Muscle layer of duodenum (tissue), 2 donors: ENCODE results near the gene CD2AP.
"Not testable (repeated sequence)": the region's sequence is repeated elsewhere in the genome, so short reads cannot be mapped to it uniquely, and the experiment has no call there.

Source experiments
- H3K27ac ChIP-seq: one replicate; pipeline ENCODE4 v1.7.0; 2013; ENCODE audit warnings: mild to moderate bottlenecking, low read length
- H3K27me3 ChIP-seq: one replicate; pipeline ENCODE4 v1.7.0; 2013; ENCODE audit warnings: low read depth, mild to moderate bottlenecking, control low read depth, low read length
- H3K36me3 ChIP-seq, 2 donors: one replicate each; pipeline ENCODE4 v1.7.0; 2013; ENCODE audit warnings: low read length in 2 of 2, control low read depth in 1 of 2, mild to moderate bottlenecking in 1 of 2; ENCODE audit not compliant: insufficient read depth in 2 of 2, control insufficient read depth in 1 of 2
- H3K4me1 ChIP-seq, 2 donors: one replicate each; pipeline ENCODE4 v1.7.0; 2013; ENCODE audit warnings: low read length in 2 of 2, mild to moderate bottlenecking in 2 of 2, control low read depth in 1 of 2, moderate library complexity in 1 of 2; ENCODE audit not compliant: insufficient read depth in 2 of 2, control insufficient read depth in 1 of 2
- H3K4me3 ChIP-seq, 2 donors: one replicate each; pipeline ENCODE4 v1.7.0; 2013; ENCODE audit warnings: low read length in 2 of 2, low read depth in 1 of 2, mild to moderate bottlenecking in 1 of 2
- H3K9me3 ChIP-seq, 2 donors: one replicate each; pipeline ENCODE4 v1.7.0; 2013; ENCODE audit warnings: low read length in 2 of 2, control low read depth in 1 of 2, mild to moderate bottlenecking in 1 of 2; ENCODE audit not compliant: control insufficient read depth in 1 of 2
- donor health status: healthy.

CD2AP gene

DNA sequence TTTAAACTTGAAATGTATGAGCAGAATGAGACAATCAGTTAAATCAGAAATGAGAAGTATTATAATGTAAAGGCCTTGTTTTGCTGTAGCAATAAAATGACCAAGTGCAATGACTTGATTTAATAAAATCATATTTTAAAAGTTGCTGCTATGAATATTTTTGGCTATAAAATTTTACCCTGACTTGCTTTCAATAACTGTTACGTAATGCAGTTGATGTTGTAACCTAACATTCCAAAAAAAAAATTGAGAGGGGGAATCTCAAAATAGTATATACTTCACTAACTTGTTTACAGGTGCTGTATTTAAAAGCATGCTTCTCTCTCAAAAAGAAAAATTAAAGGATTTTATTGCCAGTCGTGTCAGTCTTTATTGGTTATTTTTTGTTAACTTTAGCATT is 149.2 kb downstream of the CD2AP start:
- H3K4me3 ChIP-seq, result no peak overlapping the region
- no peak overlapping the region for H3K27ac ChIP-seq
- no peaks in the 10 kb centered on the region for H3K27me3 ChIP-seq
- no peaks in the 10 kb centered on the region for H3K9me3 ChIP-seq
- no peaks in the 10 kb centered on the region for H3K4me1 ChIP-seq
- peaks cover 0 to 9% of the 10 kb centered on the region in 2 donors for H3K36me3 ChIP-seq

DNA sequence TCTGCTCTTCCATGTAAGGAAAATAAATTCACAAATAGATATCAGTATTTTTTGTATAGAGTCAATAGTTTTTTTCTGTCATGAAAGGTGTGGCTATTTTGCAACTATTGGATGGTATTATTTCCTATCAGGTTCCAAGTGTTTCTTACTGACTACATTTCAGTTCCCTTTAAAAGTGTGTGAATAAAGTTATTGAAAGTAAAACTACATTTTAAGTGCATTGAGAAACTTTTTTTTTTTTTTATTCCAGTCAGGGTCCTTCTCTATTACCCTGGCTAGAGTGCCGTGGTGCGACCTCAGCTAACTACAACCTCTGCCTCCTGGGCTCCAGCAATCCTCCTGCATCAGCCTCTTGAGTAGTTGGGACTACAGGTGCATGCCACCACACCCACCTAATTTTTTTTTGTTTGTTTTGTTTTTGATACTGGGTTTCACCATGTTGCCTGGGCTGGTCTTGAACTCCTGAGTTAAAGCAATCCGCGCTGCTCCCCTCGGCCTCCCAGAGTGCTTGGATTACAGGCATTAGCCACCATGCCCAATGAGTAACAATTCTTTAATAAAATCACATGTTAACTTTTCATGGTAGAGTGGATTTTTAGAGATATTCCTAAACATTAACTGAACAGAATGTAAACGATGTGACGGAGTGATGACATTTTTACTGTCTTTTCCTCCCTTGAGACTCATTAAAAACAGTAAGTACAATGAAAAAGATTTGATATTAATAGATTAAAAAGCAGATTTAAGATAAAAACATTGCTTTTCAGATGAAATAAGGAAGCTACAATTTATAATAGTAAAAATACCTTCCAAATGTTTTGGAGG is 151.1 kb downstream of the CD2AP start:
- Histone ChIP-seq H3K36me3 (no peaks in the 10 kb centered on the region), H3K4me3 (no peak overlapping the region), H3K9me3 (no peaks in the 10 kb centered on the region), H3K27ac (no peak overlapping the region), H3K27me3 (no peaks in the 10 kb centered on the region), H3K4me1 (peaks cover 0 to 2% of the 10 kb centered on the region in 2 donors)

DNA sequence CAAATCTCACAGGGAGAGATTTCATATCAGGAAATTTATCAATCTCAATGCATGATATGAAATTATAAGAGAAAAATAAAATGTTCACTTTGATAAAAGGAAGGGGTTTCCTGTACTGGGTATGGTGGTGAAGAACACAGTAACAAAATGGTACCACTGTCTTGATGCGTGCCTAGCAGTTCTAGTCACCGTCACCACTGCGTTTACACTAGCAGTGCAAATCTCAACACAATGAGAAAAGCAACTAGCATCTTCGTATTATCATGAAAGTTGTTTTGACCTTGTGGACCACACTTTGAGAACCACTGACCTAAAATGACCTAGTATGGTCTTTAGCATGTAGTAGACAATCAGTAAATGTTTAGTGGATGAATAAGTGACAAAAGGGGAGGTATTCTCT is 152.4 kb downstream of the CD2AP start:
- H3K36me3 ChIP-seq, result no peaks in the 10 kb centered on the region
- H3K27ac ChIP-seq, result no peak overlapping the region
- no peak overlapping the region for H3K4me3 ChIP-seq
- H3K27me3 ChIP-seq, result no peaks in the 10 kb centered on the region
- H3K4me1 ChIP-seq, result peaks cover 0 to 8% of the 10 kb centered on the region in 2 donors
- H3K9me3 ChIP-seq, result no peaks in the 10 kb centered on the region

DNA sequence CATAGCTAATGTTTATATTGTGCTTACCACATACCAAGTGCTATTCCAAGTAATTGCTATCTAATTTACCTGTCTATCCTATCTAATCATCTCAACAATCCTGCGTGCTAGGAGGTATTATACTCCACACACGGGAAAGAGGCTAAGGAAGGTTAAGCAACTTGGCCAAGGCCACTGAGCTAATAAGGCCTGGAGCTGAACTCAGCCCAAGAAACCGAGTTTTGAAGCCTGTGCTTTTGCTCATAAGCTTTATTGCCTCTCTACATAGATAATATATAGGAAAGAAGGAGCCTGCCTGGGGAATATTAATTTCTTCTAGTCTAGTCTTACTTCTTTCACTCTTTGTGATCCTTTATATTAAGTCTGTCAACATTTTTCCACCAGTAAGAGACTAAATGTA is 153.0 kb downstream of the CD2AP start:
- H3K27ac ChIP-seq, result no peak overlapping the region
- H3K27me3 ChIP-seq, result no peaks in the 10 kb centered on the region
- H3K36me3 ChIP-seq, result no peaks in the 10 kb centered on the region
- no peak overlapping the region for H3K4me3 ChIP-seq
- no peaks in the 10 kb centered on the region for H3K9me3 ChIP-seq
- H3K4me1 ChIP-seq, result peaks cover 0 to 8% of the 10 kb centered on the region in 2 donors

DNA sequence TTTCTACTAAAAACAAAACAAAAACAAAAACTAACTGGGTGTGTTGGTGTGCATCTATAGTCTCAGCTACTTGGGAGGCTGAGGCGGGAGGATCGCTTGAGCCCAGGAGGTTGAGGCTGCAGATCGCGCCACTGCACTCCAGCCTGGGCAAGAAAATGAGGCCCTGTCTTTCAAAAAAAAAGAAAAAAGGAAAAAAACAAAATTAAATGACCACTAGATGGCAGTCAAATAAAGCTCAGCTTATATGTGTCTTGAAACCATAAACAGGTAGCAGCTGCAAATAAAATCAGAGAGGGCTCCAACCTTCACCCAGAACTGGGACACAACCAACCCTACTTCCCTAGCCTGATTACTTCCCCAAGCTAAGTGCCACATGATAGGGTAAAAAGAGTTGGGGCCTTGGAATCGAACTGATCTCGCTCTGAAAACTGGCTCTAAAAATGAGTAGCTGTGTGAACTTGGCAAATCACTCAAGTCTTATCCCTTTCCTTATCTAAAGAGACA is 153.7 kb downstream of the CD2AP start:
- H3K9me3 ChIP-seq, result no peaks in the 10 kb centered on the region
- H3K36me3 ChIP-seq, result no peaks in the 10 kb centered on the region
- H3K27me3 ChIP-seq, result no peaks in the 10 kb centered on the region
- H3K27ac ChIP-seq, result no peak overlapping the region
- peaks cover 0 to 8% of the 10 kb centered on the region in 2 donors for H3K4me1 ChIP-seq
- no peak overlapping the region for H3K4me3 ChIP-seq

DNA sequence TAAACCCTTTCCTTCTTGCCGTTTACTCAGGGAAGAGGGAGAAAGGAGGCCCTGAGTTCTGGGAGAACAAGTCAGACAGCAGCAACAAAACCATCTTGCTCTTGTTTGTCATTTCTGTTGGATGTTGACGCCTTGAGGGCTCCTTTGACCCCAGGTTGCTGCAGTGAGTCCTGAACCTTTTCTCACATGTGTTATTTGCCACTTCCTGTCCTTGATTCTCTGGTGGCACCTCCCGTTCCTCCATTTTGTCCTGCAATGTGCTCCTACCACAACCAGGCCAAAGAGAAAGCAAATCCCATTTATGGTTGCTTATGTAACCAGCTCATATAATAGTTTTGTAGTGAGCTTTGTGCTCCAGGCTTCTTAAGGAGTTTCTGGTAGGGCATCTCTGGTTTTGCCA is 154.2 kb downstream of the CD2AP start:
- no peak overlapping the region for H3K4me3 ChIP-seq
- no peaks in the 10 kb centered on the region for H3K36me3 ChIP-seq
- H3K27me3 ChIP-seq, result no peaks in the 10 kb centered on the region
- H3K4me1 ChIP-seq, result peaks cover 0 to 8% of the 10 kb centered on the region in 2 donors
- H3K9me3 ChIP-seq, result no peaks in the 10 kb centered on the region
- no peak overlapping the region for H3K27ac ChIP-seq

DNA sequence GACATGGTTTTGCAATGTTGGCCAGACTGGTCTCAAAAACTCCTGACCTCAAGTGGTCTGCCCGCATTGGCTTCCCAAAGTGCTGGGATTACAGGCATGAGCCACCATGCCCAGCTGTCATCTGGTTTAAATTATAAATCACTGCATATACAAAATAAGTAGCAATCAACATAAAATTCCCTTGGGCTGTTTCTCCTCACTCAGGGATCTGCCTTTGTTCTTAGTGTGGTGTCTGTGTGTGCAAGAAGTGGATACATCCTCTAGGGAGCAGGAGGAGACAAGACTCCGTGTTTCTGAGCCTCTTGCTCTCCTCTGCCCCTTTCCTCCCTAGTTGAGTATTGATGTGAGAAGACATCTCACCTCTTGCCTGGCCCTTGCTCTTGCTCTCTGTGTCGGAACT is 155.6 kb downstream of the CD2AP start:
- no peak overlapping the region for H3K27ac ChIP-seq
- H3K4me3 ChIP-seq, result no peak overlapping the region
- peaks cover 0 to 8% of the 10 kb centered on the region in 2 donors for H3K4me1 ChIP-seq
- H3K9me3 ChIP-seq, result no peaks in the 10 kb centered on the region
- no peaks in the 10 kb centered on the region for H3K27me3 ChIP-seq
- no peaks in the 10 kb centered on the region for H3K36me3 ChIP-seq

DNA sequence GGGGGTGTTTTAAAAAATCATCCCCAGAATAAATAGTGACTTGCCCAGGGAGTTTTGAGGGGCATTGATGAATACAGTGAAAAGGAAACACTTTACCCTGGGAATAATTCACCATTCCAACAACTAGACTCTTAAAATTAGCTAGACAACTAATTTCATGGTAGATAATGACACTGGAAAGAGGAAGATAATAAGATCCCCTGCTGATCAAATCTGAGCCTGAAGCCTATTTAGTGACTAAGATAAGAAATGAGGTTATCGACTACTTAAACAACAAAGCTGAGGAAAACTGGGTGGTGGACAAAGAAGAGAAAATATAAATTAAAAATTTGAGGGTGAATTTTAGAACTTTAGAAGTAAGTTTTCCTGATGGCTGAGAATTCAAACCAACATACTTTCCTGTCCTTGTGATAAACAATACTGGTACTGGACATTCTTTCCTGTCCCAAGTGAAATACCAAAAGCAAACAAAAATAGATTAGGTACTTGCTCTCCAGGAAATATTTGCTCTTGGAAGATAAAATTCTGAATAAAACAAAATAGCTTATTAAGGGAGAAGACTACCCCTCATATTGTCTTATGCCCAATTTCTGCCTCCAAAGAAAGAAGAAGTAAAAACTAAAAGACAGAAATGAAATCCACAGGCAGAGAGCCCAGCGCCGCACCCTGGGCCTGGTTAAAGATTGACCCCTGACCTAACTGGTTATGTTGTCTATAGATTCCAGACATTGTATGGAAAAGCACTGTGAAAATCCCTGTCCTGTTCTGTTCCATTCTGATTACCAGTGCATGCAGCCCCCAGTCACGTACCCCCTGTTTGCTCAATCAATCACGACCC is 156.8 kb downstream of the CD2AP start:
- no peak overlapping the region for H3K27ac ChIP-seq

DNA sequence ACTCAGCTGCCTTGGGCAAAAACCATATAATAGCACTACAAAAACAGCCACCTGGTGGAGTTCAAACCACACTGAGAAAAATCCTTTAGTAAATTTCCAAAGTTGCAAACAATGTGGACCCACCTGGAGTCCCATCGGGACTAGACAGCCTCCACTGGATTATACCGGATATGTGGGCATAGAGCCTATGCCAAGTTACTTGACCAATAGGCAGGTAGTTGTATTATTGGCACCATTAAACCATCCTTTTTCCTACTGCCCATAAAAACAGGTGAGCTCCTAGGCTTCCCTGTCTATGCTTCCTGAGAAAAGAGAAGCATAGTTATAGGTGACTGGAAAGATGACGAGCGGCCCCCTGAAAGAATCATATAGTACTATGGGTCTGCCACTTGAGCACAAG is 169.1 kb downstream of the CD2AP start:
- Histone ChIP-seq H3K27me3 (no peaks in the 10 kb centered on the region), H3K36me3 (no peaks in the 10 kb centered on the region), H3K4me3 (no peak overlapping the region), H3K4me1 (no peaks in the 10 kb centered on the region), H3K9me3 (no peaks in the 10 kb centered on the region), H3K27ac (no peak overlapping the region)

More for the DNA sequence above, 156.8 kb downstream of the CD2AP start:
- Histone ChIP-seq H3K9me3 (no peaks in the 10 kb centered on the region), H3K4me3 (no peak overlapping the region), H3K27me3 (no peaks in the 10 kb centered on the region), H3K36me3 (no peaks in the 10 kb centered on the region), H3K4me1 (peaks cover 0 to 8% of the 10 kb centered on the region in 2 donors)

DNA sequence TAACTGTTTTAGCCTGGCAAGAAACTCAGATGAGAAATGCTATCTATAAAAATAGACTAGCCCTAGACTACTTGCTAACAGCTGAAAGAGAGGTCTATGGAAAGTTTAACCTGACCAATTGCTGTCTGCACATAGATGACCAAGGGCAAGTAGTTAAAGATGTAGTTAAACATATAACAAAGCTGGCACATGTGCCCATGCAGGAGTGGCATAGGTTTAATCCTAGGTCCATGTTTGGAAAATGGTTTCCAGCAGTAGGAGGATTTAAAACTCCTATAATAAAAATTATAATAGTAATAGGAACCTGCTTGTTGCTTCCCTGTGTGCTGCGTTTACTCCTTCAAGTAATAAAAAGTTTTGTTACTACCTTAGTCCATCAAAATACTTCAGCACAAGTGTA is 169.6 kb downstream of the CD2AP start:
- H3K27me3 ChIP-seq, result no peaks in the 10 kb centered on the region
- H3K9me3 ChIP-seq, result no peaks in the 10 kb centered on the region
- H3K4me1 ChIP-seq, result no peaks in the 10 kb centered on the region
- H3K4me3 ChIP-seq, result no peak overlapping the region
- no peaks in the 10 kb centered on the region for H3K36me3 ChIP-seq
- H3K27ac ChIP-seq, result no peak overlapping the region

DNA sequence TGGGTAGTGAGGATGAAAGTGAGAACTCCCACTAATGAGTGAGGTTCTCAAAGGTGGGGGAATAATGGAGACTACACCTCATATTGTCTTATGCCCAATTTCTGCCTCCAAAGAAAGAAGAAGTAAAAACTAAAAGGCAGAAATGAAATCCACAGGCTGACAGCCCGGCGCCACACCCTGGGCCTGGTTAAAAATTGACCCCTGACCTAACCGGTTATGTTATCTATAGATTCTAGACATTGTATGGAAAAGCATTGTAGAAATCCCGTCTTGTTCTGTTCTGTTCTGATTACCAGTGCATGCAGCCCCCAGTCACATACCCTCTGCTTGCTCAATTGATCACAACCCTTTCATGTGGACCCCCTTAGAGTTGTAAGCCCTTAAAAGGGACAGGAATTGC is 170.0 kb downstream of the CD2AP start:
- H3K4me1 ChIP-seq, H3K9me3 ChIP-seq, H3K27ac ChIP-seq, H3K27me3 ChIP-seq, H3K36me3 ChIP-seq, H3K4me3 ChIP-seq: not testable (repeated sequence)
